HG03354 (cell line): ENCODE results near the gene YIPF5.

Source experiments
- ATAC-seq: cut with Tn5 transposase; IDR thresholded peaks from one replicate; pipeline ENCODE4 v1.9.1; 2021; ENCODE audit warnings: mild to moderate bottlenecking; ENCODE audit not compliant: unreplicated experiment, poor library complexity, severe bottlenecking

The YIPF5 gene

GRCh38 chr5:144183254-144183889, 12.9 kb upstream of the YIPF5 start:
- no peak for ATAC-seq

- ATAC-seq, result no peak
These were observed 8.8 kb upstream of the YIPF5 start for GRCh38 chr5:144179226-144179625.

GRCh38 chr5:144177548-144177947, 7.1 kb upstream of the YIPF5 start:
- ATAC-seq, result no peak

- no peak for ATAC-seq
These were observed 3.3 kb upstream of the YIPF5 start for GRCh38 chr5:144173766-144174165.

GRCh38 chr5:144169904-144170275, 569 bp downstream of the YIPF5 start:
- ATAC-seq, result peak; percentile 0

GRCh38 chr5:144167998-144168397, 2.5 kb downstream of the YIPF5 start:
- no peak for ATAC-seq

- no peak for ATAC-seq
These were observed 3.8 kb downstream of the YIPF5 start for GRCh38 chr5:144166696-144167095.

- ATAC-seq, result no peak
These were observed 7.8 kb downstream of the YIPF5 start for GRCh38 chr5:144162686-144163085.

- ATAC-seq, result no peak
These were observed 13.7 kb downstream of the YIPF5 start for GRCh38 chr5:144156767-144157171.

GRCh38 chr5:144151026-144151425, 19.4 kb downstream of the YIPF5 start:
- ATAC-seq, result no peak

- ATAC-seq, result no peak
These were observed 25.3 kb downstream of the YIPF5 start for GRCh38 chr5:144144956-144145751.

GRCh38 chr5:144143625-144144024, 26.8 kb downstream of the YIPF5 start:
- ATAC-seq, result no peak

- no peak for ATAC-seq
These were observed 27.7 kb downstream of the YIPF5 start for GRCh38 chr5:144142824-144143162.

- ATAC-seq, result peak; percentile 99
These were observed 28.2 kb downstream of the YIPF5 start for GRCh38 chr5:144142139-144142823.

GRCh38 chr5:144141585-144141984, 28.9 kb downstream of the YIPF5 start:
- ATAC-seq, result no peak

- no peak for ATAC-seq
These were observed 30.9 kb downstream of the YIPF5 start for GRCh38 chr5:144139586-144139985.

- no peak for ATAC-seq
These were observed 35.2 kb downstream of the YIPF5 start for GRCh38 chr5:144135113-144135762.

GRCh38 chr5:144134194-144134826, 36.1 kb downstream of the YIPF5 start:
- no peak for ATAC-seq

GRCh38 chr5:144133050-144133633, 37.3 kb downstream of the YIPF5 start:
- no peak for ATAC-seq

GRCh38 chr5:144131261-144131660, 39.2 kb downstream of the YIPF5 start:
- ATAC-seq, result no peak
